Stimulated activated CD4-positive, alpha-beta T cell treated with anti-CD3 and anti-CD28 coated beads, TNF-alpha, amount 100 ng/mL, for 48 hours (primary cell): Measurements from ENCODE around the gene ADCY9.

Experiments
- DNase-seq, 3 donors: peaks; one replicate each; pipeline ENCODE4 v3.0.0-alpha.2; 2020; ENCODE audit warnings: low read depth in 3 of 3

ADCY9 gene

GRCh38 chr16:4123616-4124300 lies 7.5 kb upstream of the ADCY9 start:
- no peak for DNase-seq

GRCh38 chr16:4120176-4120575 lies 3.9 kb upstream of the ADCY9 start:
- no peak for DNase-seq

GRCh38 chr16:4117250-4117578 lies 972 bp upstream of the ADCY9 start:
- DNase-seq = no peak

GRCh38 chr16:4115949-4116318 lies 308 bp downstream of the ADCY9 start:
- DNase-seq = no peak

- DNase-seq = peak in 1 of 3 donors; percentile 27
These were observed 863 bp downstream of the ADCY9 start for GRCh38 chr16:4115209-4115948.

- DNase-seq = no peak
These were observed 1.7 kb downstream of the ADCY9 start for GRCh38 chr16:4114257-4115208.

- DNase-seq = no peak
These were observed 2.6 kb downstream of the ADCY9 start for GRCh38 chr16:4113358-4114256.

- DNase-seq = no peak
These were observed 4.2 kb downstream of the ADCY9 start for GRCh38 chr16:4111748-4112696.

GRCh38 chr16:4110680-4111079 lies 5.6 kb downstream of the ADCY9 start:
- DNase-seq = no peak

- no peak for DNase-seq
These were observed 6.2 kb downstream of the ADCY9 start for GRCh38 chr16:4110065-4110464.

- no peak for DNase-seq
These were observed 6.9 kb downstream of the ADCY9 start for GRCh38 chr16:4109250-4109736.

GRCh38 chr16:4106516-4106915 lies 9.7 kb downstream of the ADCY9 start:
- DNase-seq = no peak

GRCh38 chr16:4105848-4106247 lies 10.4 kb downstream of the ADCY9 start:
- no peak for DNase-seq

- no peak for DNase-seq
These were observed 12.5 kb downstream of the ADCY9 start for GRCh38 chr16:4103745-4104144.

- no peak for DNase-seq
These were observed 14.6 kb downstream of the ADCY9 start for GRCh38 chr16:4101421-4102219.

- no peak for DNase-seq
These were observed 17.7 kb downstream of the ADCY9 start for GRCh38 chr16:4098501-4098900.

GRCh38 chr16:4097826-4098240 lies 18.4 kb downstream of the ADCY9 start:
- DNase-seq = no peak

GRCh38 chr16:4096509-4096908 lies 19.7 kb downstream of the ADCY9 start:
- DNase-seq = no peak

GRCh38 chr16:4094127-4094773 lies 22.0 kb downstream of the ADCY9 start:
- no peak for DNase-seq
